Measurements from ENCODE around the gene PPM1N. TPM values are rescaled to one million over a fixed set of nuclear protein-coding genes. Genes with fewer than 3 reads are reported as not detected.

Gene PPM1N
- total RNA-seq, 2 experiments from 2014 or later, result 3.3 to 3.5 TPM

GRCh38 chr19:45515081-45515624, 16.9 kb downstream of the PPM1N start:
- no peak overlapping the region for H3K4me3 ChIP-seq (ENCODE audit: low read length)
- peak overlapping the region; percentile 81 to 85 for H3K27ac ChIP-seq (ENCODE audit: low read depth in 1 of 2, low read length in 2 of 2)
- ChIA-PET CTCF (interaction anchor here (1.2 to 1.5 kb wide), 2 partner anchors 36 to 76 kb away, joined by 3 to 5 read pairs; no protein-coding TSS in a partner anchor), POLR2A (interaction anchor here (1.0 to 1.4 kb wide), 4 partner anchors 16 to 127 kb away, joined by 3 to 7 read pairs (median 3); partner anchors contain the start of gene EML2)
- H3K9me3 ChIP-seq (ENCODE audit: control insufficient read depth in 1 of 2, insufficient read depth in 1 of 2, low read length in 2 of 2), result no peaks in the 10 kb centered on the region
- H3K36me3 ChIP-seq (ENCODE audit: insufficient read depth, low read length), result peaks cover 47% of the 10 kb centered on the region
- Mint-ChIP-seq H3K27me3 (no peaks in the 10 kb centered on the region), H3K4me3 (peak overlapping the region; percentile 60), H3K4me1 (ENCODE audit: low read depth) (peaks cover 45% of the 10 kb centered on the region), H3K27ac (peak overlapping the region; percentile 75), H3K9me3 (no peaks in the 10 kb centered on the region), H3K36me3 (ENCODE audit: low read depth) (peaks cover 35% of the 10 kb centered on the region)
- no peaks in the 10 kb centered on the region for H3K27me3 ChIP-seq (ENCODE audit: control insufficient read depth in 1 of 2, insufficient read depth in 2 of 2, low read length in 2 of 2)
- ATAC-seq (ENCODE audit: poor library complexity) (peak; percentile 57), DNase-seq (peak in 5 of 14 experiments; percentile 19 to 79 (median 56))
- H3K4me1 ChIP-seq (ENCODE audit: insufficient read depth, low read length), result peaks cover 56% of the 10 kb centered on the region
- intact Hi-C loops (cut with DNase I, micrococcal nuclease), result no loop called here
- TF ChIP-seq CTCF (IDR thresholded peaks at IDR 0.05), result no peak

- H3K4me1 ChIP-seq (ENCODE audit: insufficient read depth, low read length), result peaks cover 49% of the 10 kb centered on the region
- peaks cover 40% of the 10 kb centered on the region for H3K4me1 Mint-ChIP-seq (ENCODE audit: low read depth)
- H3K27me3 Mint-ChIP-seq, result no peaks in the 10 kb centered on the region
- CTCF ChIA-PET, result interaction anchor here (1.2 to 1.5 kb wide), 2 partner anchors 37 to 77 kb away, joined by 3 to 5 read pairs; no protein-coding TSS in a partner anchor
- ATAC-seq (ENCODE audit: poor library complexity), result no peak
- intact Hi-C loops (cut with DNase I, micrococcal nuclease), result no loop called here
- no peaks in the 10 kb centered on the region for H3K9me3 Mint-ChIP-seq
- peaks cover 52% of the 10 kb centered on the region for H3K36me3 ChIP-seq (ENCODE audit: insufficient read depth, low read length)
- H3K4me3 ChIP-seq (ENCODE audit: low read length), result no peak overlapping the region
- H3K4me3 Mint-ChIP-seq, result peak overlapping the region; percentile 20
- peak overlapping the region; percentile 81 to 85 for H3K27ac ChIP-seq (ENCODE audit: low read depth in 1 of 2, low read length in 2 of 2)
- no peak for TF ChIP-seq CTCF (IDR thresholded peaks at IDR 0.05)
- H3K27me3 ChIP-seq (ENCODE audit: control insufficient read depth in 1 of 2, insufficient read depth in 2 of 2, low read length in 2 of 2), result no peaks in the 10 kb centered on the region
- peaks cover 40% of the 10 kb centered on the region for H3K36me3 Mint-ChIP-seq (ENCODE audit: low read depth)
- DNase-seq, result peak in 1 of 14 experiments; percentile 40
- H3K27ac Mint-ChIP-seq, result peak overlapping the region; percentile 75
- no peaks in the 10 kb centered on the region for H3K9me3 ChIP-seq (ENCODE audit: control insufficient read depth in 1 of 2, insufficient read depth in 1 of 2, low read length in 2 of 2)
- POLR2A ChIA-PET, result interaction anchor here (1.0 to 1.4 kb wide), 5 partner anchors 17 to 127 kb away, joined by 3 to 7 read pairs (median 3); partner anchors contain the start of gene EML2
Measured at GRCh38 chr19:45515807-45516401, 17.7 kb downstream of the PPM1N start.

DNA sequence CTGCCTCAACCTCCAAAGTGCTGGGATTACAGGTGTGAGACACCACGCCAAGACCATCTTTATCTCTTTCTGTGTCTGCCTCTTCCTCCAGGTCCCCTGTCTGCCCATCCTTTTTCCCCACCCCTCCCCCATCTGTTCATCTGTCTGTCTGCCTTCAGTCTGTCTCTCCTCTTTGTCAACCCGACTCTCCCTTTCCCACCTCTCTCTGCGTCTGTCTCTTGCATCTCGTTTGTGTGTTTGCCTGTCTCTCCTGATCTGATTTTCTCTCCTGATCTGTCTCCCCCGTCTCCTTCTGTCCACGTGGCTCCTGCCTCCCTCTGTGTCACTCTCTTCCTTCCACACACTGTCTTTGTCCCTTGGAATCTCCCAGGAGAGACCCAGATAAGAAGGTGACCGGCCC, 19.0 kb downstream of the PPM1N start:
- peak overlapping the region; percentile 75 for H3K27ac Mint-ChIP-seq
- Histone ChIP-seq H3K27me3 (ENCODE audit: control insufficient read depth in 1 of 2, insufficient read depth in 2 of 2, low read length in 2 of 2) (no peaks in the 10 kb centered on the region), H3K9me3 (ENCODE audit: control insufficient read depth in 1 of 2, insufficient read depth in 1 of 2, low read length in 2 of 2) (no peaks in the 10 kb centered on the region), H3K36me3 (ENCODE audit: insufficient read depth, low read length) (peaks cover 60% of the 10 kb centered on the region), H3K4me3 (ENCODE audit: low read length) (no peak overlapping the region), H3K27ac (ENCODE audit: low read depth in 1 of 2, low read length in 2 of 2) (no peak overlapping the region), H3K4me1 (ENCODE audit: insufficient read depth, low read length) (peaks cover 38% of the 10 kb centered on the region)
- H3K4me3 Mint-ChIP-seq, result no peak overlapping the region
- no peaks in the 10 kb centered on the region for H3K27me3 Mint-ChIP-seq
- no peak for ATAC-seq (ENCODE audit: poor library complexity)
- no peaks in the 10 kb centered on the region for H3K9me3 Mint-ChIP-seq
- TF ChIP-seq CTCF (IDR thresholded peaks at IDR 0.05), result no peak
- intact Hi-C loops (cut with DNase I, micrococcal nuclease), result no loop called here
- ChIA-PET POLR2A (interaction anchor here (1.0 kb wide), 1 partner anchor 125 kb away, joined by 4 read pairs; no protein-coding TSS in a partner anchor), CTCF (no interaction called here)
- peaks cover 53% of the 10 kb centered on the region for H3K36me3 Mint-ChIP-seq (ENCODE audit: low read depth)
- DNase-seq, result peak in 1 of 14 experiments; percentile 19
- peaks cover 29% of the 10 kb centered on the region for H3K4me1 Mint-ChIP-seq (ENCODE audit: low read depth)
